Skeletal muscle satellite cell (primary cell): Measurements from ENCODE around the gene IL25.
A peak's percentile ranks its signal among the peaks of the same experiment; 100 is the strongest.

Source experiments
- H3K27me3 ChIP-seq: 2 replicates; pipeline ENCODE4 v1.7.0; 2013; ENCODE audit warnings: low read length; ENCODE audit not compliant: control insufficient read depth, insufficient read depth
- H3K36me3 ChIP-seq: 2 replicates; pipeline ENCODE4 v1.7.0; 2013; ENCODE audit warnings: mild to moderate bottlenecking, control low read depth, low read length; ENCODE audit not compliant: insufficient read depth
- H3K4me1 ChIP-seq: 2 replicates; pipeline ENCODE4 v1.7.0; 2013; ENCODE audit warnings: low read length; ENCODE audit not compliant: control insufficient read depth, insufficient read depth
- H3K4me2 ChIP-seq: 2 replicates; pipeline ENCODE4 v1.7.0; 2013; ENCODE audit warnings: mild to moderate bottlenecking, low read length
- H3K4me3 ChIP-seq: 2 replicates; pipeline ENCODE4 v1.7.0; 2013; ENCODE audit warnings: low read length
- H3K9ac ChIP-seq: 2 replicates; pipeline ENCODE4 v1.7.0; 2013; ENCODE audit warnings: mild to moderate bottlenecking, low read depth, low read length, moderate library complexity
- H3K9me3 ChIP-seq: replicated peaks from 2 replicates; pipeline ENCODE4 v1.7.0; 2013; ENCODE audit warnings: mild to moderate bottlenecking, control low read depth, low read length

IL25 gene

GRCh38 chr14:23345987-23346692, 26.5 kb upstream of the IL25 start:
- Histone ChIP-seq H3K4me3 (no peak overlapping the region), H3K9ac (no peak overlapping the region), H3K9me3 (no peaks in the 10 kb centered on the region), H3K4me1 (no peaks in the 10 kb centered on the region), H3K27me3 (peaks cover 9% of the 10 kb centered on the region), H3K4me2 (no peak overlapping the region), H3K36me3 (no peaks in the 10 kb centered on the region)

GRCh38 chr14:23346693-23347405, 25.8 kb upstream of the IL25 start:
- Histone ChIP-seq H3K4me1 (peaks cover 3% of the 10 kb centered on the region), H3K36me3 (no peaks in the 10 kb centered on the region), H3K4me3 (no peak overlapping the region), H3K9me3 (no peaks in the 10 kb centered on the region), H3K27me3 (peaks cover 13% of the 10 kb centered on the region), H3K4me2 (no peak overlapping the region), H3K9ac (no peak overlapping the region)

- Histone ChIP-seq H3K27me3 (peaks cover 8% of the 10 kb centered on the region), H3K9me3 (no peaks in the 10 kb centered on the region)
These were observed 25.0 kb upstream of the IL25 start for GRCh38 chr14:23347406-23348296.

GRCh38 chr14:23348297-23348655, 24.3 kb upstream of the IL25 start:
- Histone ChIP-seq H3K4me2 (no peak overlapping the region), H3K4me1 (peaks cover 7% of the 10 kb centered on the region), H3K27me3 (peaks cover 11% of the 10 kb centered on the region), H3K9ac (no peak overlapping the region), H3K4me3 (no peak overlapping the region), H3K36me3 (no peaks in the 10 kb centered on the region), H3K9me3 (no peaks in the 10 kb centered on the region)

More at GRCh38 chr14:23347406-23348296, 25.0 kb upstream of the IL25 start:
- Histone ChIP-seq H3K4me1 (peaks cover 7% of the 10 kb centered on the region), H3K9ac (no peak overlapping the region), H3K36me3 (no peaks in the 10 kb centered on the region), H3K4me3 (no peak overlapping the region), H3K4me2 (no peak overlapping the region)

GRCh38 chr14:23349156-23349845, 23.3 kb upstream of the IL25 start:
- H3K4me2 ChIP-seq: no peak overlapping the region
- peaks cover 7% of the 10 kb centered on the region for H3K4me1 ChIP-seq
- H3K9ac ChIP-seq: no peak overlapping the region
- H3K36me3 ChIP-seq: no peaks in the 10 kb centered on the region
- peaks cover 20% of the 10 kb centered on the region for H3K27me3 ChIP-seq
- H3K4me3 ChIP-seq: no peak overlapping the region
- H3K9me3 ChIP-seq: no peaks in the 10 kb centered on the region

- Histone ChIP-seq H3K9me3 (no peaks in the 10 kb centered on the region), H3K27me3 (peaks cover 42% of the 10 kb centered on the region), H3K36me3 (no peaks in the 10 kb centered on the region), H3K4me1 (peaks cover 7% of the 10 kb centered on the region), H3K4me2 (peak overlapping the region; percentile 91), H3K9ac (peak overlapping the region; percentile 18), H3K4me3 (peak overlapping the region; percentile 79)
These were observed 20.7 kb upstream of the IL25 start for GRCh38 chr14:23351681-23352505.

- peaks cover 7% of the 10 kb centered on the region for H3K4me1 ChIP-seq
- H3K36me3 ChIP-seq: no peaks in the 10 kb centered on the region
- H3K9ac ChIP-seq: peak within 1 kb of the TSS; percentile 18
- peak within 1 kb of the TSS; percentile 91 for H3K4me2 ChIP-seq
- peaks cover 42% of the 10 kb centered on the region for H3K27me3 ChIP-seq
- H3K4me3 ChIP-seq: peak within 1 kb of the TSS; percentile 79
- H3K9me3 ChIP-seq: no peaks in the 10 kb centered on the region
These were observed 19.8 kb upstream of the IL25 start, which contains the start of gene SLC22A17 for GRCh38 chr14:23352506-23353432. Gene SLC22A17 (minus strand): TSS chr14:23352887.

- H3K9ac ChIP-seq: no peak overlapping the region
- H3K4me3 ChIP-seq: no peak overlapping the region
- H3K27me3 ChIP-seq: peaks cover 42% of the 10 kb centered on the region
- H3K4me1 ChIP-seq: peaks cover 7% of the 10 kb centered on the region
- H3K4me2 ChIP-seq: no peak overlapping the region
- H3K9me3 ChIP-seq: no peaks in the 10 kb centered on the region
- no peaks in the 10 kb centered on the region for H3K36me3 ChIP-seq
These were observed 19.2 kb upstream of the IL25 start for GRCh38 chr14:23353433-23353780.

GRCh38 chr14:23354990-23355389, 17.6 kb upstream of the IL25 start:
- Histone ChIP-seq H3K36me3 (no peaks in the 10 kb centered on the region), H3K9me3 (no peaks in the 10 kb centered on the region), H3K4me3 (no peak overlapping the region), H3K27me3 (peaks cover 42% of the 10 kb centered on the region), H3K9ac (no peak overlapping the region), H3K4me1 (peaks cover 7% of the 10 kb centered on the region), H3K4me2 (no peak overlapping the region)
